ENCODE measurements around the gene CHAT.

GRCh38 chr10:49663596-49663995 is 49.8 kb downstream of the CHAT start:
- TF ChIP-seq CTCF (conservative IDR thresholded peaks at IDR 0.05; ENCODE audit: low read length) (no peak), EZH2phosphoT487 (IDR thresholded peaks at IDR 0.05; ENCODE audit: borderline replicate concordance) (no peak)
